OCI-LY3 (cell line): ENCODE data around the gene CLSTN1.

Experiments
- H2AFZ ChIP-seq: fragments of 200-600, 300-600 bp; shearing (Covaris generic); 2 replicates; pipeline ENCODE4 v1.6.0; 2014; ENCODE audit warnings: antibody characterized with exemption, low read depth, low read length
- H3K27ac ChIP-seq: fragments of 200-600, 300-600 bp; sonication (generic); 2 replicates; pipeline ENCODE4 v1.5.1; 2014; ENCODE audit warnings: mild to moderate bottlenecking, low read length, moderate library complexity, mixed read lengths
- H3K27me3 ChIP-seq: fragments of 200-600, 300-600 bp; sonication (generic); 2 replicates; pipeline ENCODE4 v1.6.1; 2014; ENCODE audit warnings: low read depth, low read length, mixed read lengths
- H3K36me3 ChIP-seq: fragments of 200-600, 300-600 bp; sonication (generic); replicated peaks from 2 replicates; pipeline ENCODE3; 2014; ENCODE audit warnings: low read depth, low read length, mixed read lengths
- H3K4me1 ChIP-seq: fragments of 300-600, 200-600 bp; sonication (generic); 2 replicates; pipeline ENCODE4 v1.6.1; 2014; ENCODE audit warnings: low read length, mixed read lengths
- H3K4me2 ChIP-seq: fragments of 200-600, 300-600 bp; sonication (generic); 2 replicates; pipeline ENCODE4 v1.6.1; 2014; ENCODE audit warnings: low read length, mixed read lengths
- H3K4me3 ChIP-seq: fragments of 300-600, 200-600 bp; sonication (generic); 2 replicates; pipeline ENCODE4 v1.5.1; 2014; ENCODE audit warnings: antibody characterized with exemption, mild to moderate bottlenecking, low read length, moderate library complexity
- H3K79me2 ChIP-seq: fragments of 300-600, 200-600 bp; shearing (Covaris generic); 2 replicates; pipeline ENCODE4 v1.6.1; 2014; ENCODE audit warnings: mild to moderate bottlenecking, low read length, mixed read lengths
- H3K9ac ChIP-seq: fragments of 300-600, 200-600 bp; shearing (Covaris generic); 2 replicates; pipeline ENCODE4 v1.6.0; 2014; ENCODE audit warnings: mild to moderate bottlenecking, low read length, moderate library complexity
- H3K9me3 ChIP-seq: fragments of 200-600, 300-600 bp; shearing (Covaris generic); 2 replicates; pipeline ENCODE4 v1.6.1; 2014; ENCODE audit warnings: low read length, mixed read lengths; ENCODE audit not compliant: insufficient read depth
- H4K20me1 ChIP-seq: fragments of 200-600, 300-600 bp; sonication (generic); 2 replicates; pipeline ENCODE4 v1.6.1; 2016; ENCODE audit warnings: low read length, mixed read lengths; ENCODE audit not compliant: insufficient read depth
- CTCF ChIP-seq: fragments of 200-600, 300-600 bp; sonication (generic); IDR thresholded peaks from 2 replicates; pipeline ENCODE4 v1.5.1; 2014; ENCODE audit warnings: antibody characterized with exemption, low read length, low read depth
- EZH2phosphoT487 ChIP-seq: fragments of 200-600 bp; shearing (Covaris generic); IDR thresholded peaks from 2 replicates; pipeline ENCODE4 v1.6.1; 2018; ENCODE audit warnings: antibody characterized with exemption, mixed run types, low read depth

The CLSTN1 gene

GRCh38 chr1:9814619-9815018 is 9.1 kb downstream of the CLSTN1 start:
- H3K4me2 ChIP-seq, result no peak overlapping the region
- no peaks in the 10 kb centered on the region for H3K9me3 ChIP-seq
- peaks cover 90% of the 10 kb centered on the region for H3K79me2 ChIP-seq
- H3K27me3 ChIP-seq, result no peaks in the 10 kb centered on the region
- H3K4me3 ChIP-seq, result no peak overlapping the region
- H4K20me1 ChIP-seq, result peaks cover 57% of the 10 kb centered on the region
- H3K4me1 ChIP-seq, result no peaks in the 10 kb centered on the region
- no peak overlapping the region for H2AFZ ChIP-seq
- H3K27ac ChIP-seq, result no peak overlapping the region
- no peak overlapping the region for H3K9ac ChIP-seq
- peaks cover 4% of the 10 kb centered on the region for H3K36me3 ChIP-seq
- TF ChIP-seq CTCF (no peak), EZH2phosphoT487 (no peak)

- H3K79me2 ChIP-seq, result peaks cover 90% of the 10 kb centered on the region
These were observed 12.4 kb downstream of the CLSTN1 start for GRCh38 chr1:9811239-9811966.

GRCh38 chr1:9809100-9809510 is 14.7 kb downstream of the CLSTN1 start:
- H3K27me3 ChIP-seq, result no peaks in the 10 kb centered on the region
- H3K9me3 ChIP-seq, result no peaks in the 10 kb centered on the region
- peaks cover 6% of the 10 kb centered on the region for H3K36me3 ChIP-seq
- no peak overlapping the region for H3K4me3 ChIP-seq
- no peak overlapping the region for H3K9ac ChIP-seq
- peaks cover 66% of the 10 kb centered on the region for H4K20me1 ChIP-seq
- H3K4me2 ChIP-seq, result no peak overlapping the region
- H3K79me2 ChIP-seq, result peaks cover 88% of the 10 kb centered on the region
- H3K4me1 ChIP-seq, result no peaks in the 10 kb centered on the region
- no peak for TF ChIP-seq EZH2phosphoT487
- no peak for TF ChIP-seq CTCF
- H2AFZ ChIP-seq, result no peak overlapping the region
- no peak overlapping the region for H3K27ac ChIP-seq

More at GRCh38 chr1:9811239-9811966, 12.4 kb downstream of the CLSTN1 start:
- H3K27me3 ChIP-seq, result no peaks in the 10 kb centered on the region
- H3K9ac ChIP-seq, result no peak overlapping the region
- H3K36me3 ChIP-seq, result peaks cover 6% of the 10 kb centered on the region
- H3K4me1 ChIP-seq, result no peaks in the 10 kb centered on the region
- no peak overlapping the region for H3K27ac ChIP-seq
- TF ChIP-seq EZH2phosphoT487, result no peak
- TF ChIP-seq CTCF, result no peak
- H2AFZ ChIP-seq, result no peak overlapping the region
- H3K4me3 ChIP-seq, result no peak overlapping the region
- H3K4me2 ChIP-seq, result no peak overlapping the region
- no peaks in the 10 kb centered on the region for H3K9me3 ChIP-seq
- H4K20me1 ChIP-seq, result peaks cover 73% of the 10 kb centered on the region

GRCh38 chr1:9808459-9808858 is 15.3 kb downstream of the CLSTN1 start:
- H2AFZ ChIP-seq, result no peak overlapping the region
- no peaks in the 10 kb centered on the region for H3K9me3 ChIP-seq
- H3K27ac ChIP-seq, result no peak overlapping the region
- H4K20me1 ChIP-seq, result peaks cover 63% of the 10 kb centered on the region
- peaks cover 82% of the 10 kb centered on the region for H3K79me2 ChIP-seq
- peaks cover 6% of the 10 kb centered on the region for H3K36me3 ChIP-seq
- no peaks in the 10 kb centered on the region for H3K27me3 ChIP-seq
- TF ChIP-seq EZH2phosphoT487, result no peak
- no peak for TF ChIP-seq CTCF
- no peak overlapping the region for H3K4me2 ChIP-seq
- H3K4me1 ChIP-seq, result no peaks in the 10 kb centered on the region
- no peak overlapping the region for H3K9ac ChIP-seq
- no peak overlapping the region for H3K4me3 ChIP-seq
